Liver (tissue), 3 donors: Measurements from ENCODE around the gene SEC14L3.

Experiments used
- CTCF ChIP-seq: fragments of 150-350 bp; IDR thresholded peaks from 2 replicates; pipeline ENCODE4 v1.5.1; 2017; ENCODE audit warnings: improper control_type of control experiment, low read depth, low read length; ENCODE audit not compliant: missing input control
- GABPA ChIP-seq, 2 donors: IDR thresholded peaks in 1 of 2; conservative IDR thresholded peaks in 1 of 2; 2 replicates each; pipeline ENCODE4 v1.6.1; 2016; ENCODE audit warnings: antibody characterized with exemption in 2 of 2, mild to moderate bottlenecking in 1 of 2, moderate library complexity in 1 of 2
- HNF4A ChIP-seq, 2 donors: conservative IDR thresholded peaks; 2 replicates each; pipeline ENCODE4 v1.6.1; 2016; ENCODE audit warnings: antibody characterized with exemption in 2 of 2, mild to moderate bottlenecking in 2 of 2
- HNF4G ChIP-seq: IDR thresholded peaks from 2 replicates; pipeline ENCODE4 v1.6.1; 2016; ENCODE audit warnings: antibody characterized with exemption
- MAX ChIP-seq: IDR thresholded peaks from 2 replicates; pipeline ENCODE4 v1.6.1; 2016; ENCODE audit warnings: antibody characterized with exemption
- RAD21 ChIP-seq, 2 donors: IDR thresholded peaks; 2 replicates each; pipeline ENCODE4 v1.6.1; 2016; ENCODE audit warnings: antibody characterized with exemption in 2 of 2, mild to moderate bottlenecking in 2 of 2
- REST ChIP-seq: IDR thresholded peaks from 2 replicates; pipeline ENCODE4 v1.6.1; 2016; ENCODE audit warnings: antibody characterized with exemption, mild to moderate bottlenecking
- RXRA ChIP-seq, 2 donors: IDR thresholded peaks; 2 replicates each; pipeline ENCODE4 v1.6.1; 2017 to 2018; ENCODE audit warnings: antibody characterized with exemption in 2 of 2, mild to moderate bottlenecking in 1 of 2
- TAF1 ChIP-seq: conservative IDR thresholded peaks from 2 replicates; pipeline ENCODE4 v1.6.1; 2016; ENCODE audit warnings: antibody characterized with exemption, mild to moderate bottlenecking
- YY1 ChIP-seq: IDR thresholded peaks from 2 replicates; pipeline ENCODE4 v1.6.1; 2016; ENCODE audit warnings: antibody characterized with exemption, mild to moderate bottlenecking
- ZBTB33 ChIP-seq: IDR thresholded peaks from 2 replicates; pipeline ENCODE4 v1.6.1; 2016; ENCODE audit warnings: antibody characterized with exemption
- donor health status: healthy.
- donor health status: healthy.

DNA sequence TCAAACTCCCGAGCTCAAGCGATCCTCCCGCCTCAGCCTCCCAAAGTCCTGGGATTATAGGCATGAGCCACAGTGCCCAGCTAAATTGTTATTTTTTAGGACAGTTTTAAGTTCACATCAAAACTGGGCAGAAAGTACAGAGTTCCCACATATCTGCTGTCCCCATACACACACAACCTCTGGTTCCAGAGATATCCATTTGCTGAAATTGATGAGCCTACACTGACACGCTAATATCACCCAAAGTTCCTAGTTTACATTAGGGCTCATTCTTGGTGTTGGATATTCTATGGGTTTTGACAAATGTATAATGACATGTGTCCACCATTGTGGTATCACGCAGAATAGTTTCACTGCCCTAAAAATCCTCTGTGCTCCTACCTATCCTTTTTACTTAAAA, 36.4 kb upstream of the SEC14L3 start:
- TF ChIP-seq TAF1 = no peak
- TF ChIP-seq ZBTB33 = no peak
- TF ChIP-seq CTCF = no peak
- no peak for TF ChIP-seq REST
- TF ChIP-seq RAD21 (IDR thresholded peaks at IDR 0.05) = no peak
- TF ChIP-seq HNF4A (conservative IDR thresholded peaks at IDR 0.05) = no peak
- no peak for TF ChIP-seq GABPA (IDR thresholded peaks at IDR 0.05 in 1 of 2, conservative IDR thresholded peaks at IDR 0.05 in 1 of 2)
- TF ChIP-seq RXRA (IDR thresholded peaks at IDR 0.05) = no peak
- no peak for TF ChIP-seq MAX
- no peak for TF ChIP-seq HNF4G
- TF ChIP-seq YY1 = no peak
